HG03565 (cell line): ENCODE results near the gene ASB7.

Source experiments
- ATAC-seq: cut with Tn5 transposase; IDR thresholded peaks from one replicate; pipeline ENCODE4 v1.9.1; 2021; ENCODE audit warnings: mild to moderate bottlenecking, moderate library complexity; ENCODE audit not compliant: unreplicated experiment

The ASB7 gene

DNA sequence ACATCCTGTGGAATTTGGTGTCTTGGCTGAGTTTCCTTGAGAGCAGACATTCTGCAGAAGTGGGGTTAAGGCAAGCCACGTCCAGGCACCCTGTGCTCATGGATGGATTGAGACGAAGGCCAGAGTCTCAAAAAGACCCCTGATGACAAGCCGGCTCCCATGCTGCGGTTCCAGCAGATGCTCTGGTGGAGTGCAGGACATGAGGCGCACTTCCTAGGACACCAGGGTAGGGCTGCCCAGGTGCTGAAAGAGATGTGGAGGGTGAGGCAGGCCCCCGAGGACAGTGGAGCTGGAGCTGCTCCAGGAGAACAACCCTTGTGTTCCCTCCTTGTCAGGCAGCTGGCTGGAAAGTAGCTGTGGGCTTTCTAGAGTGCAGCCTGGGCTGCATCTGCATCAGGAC, 81.0 kb downstream of the ASB7 start:
- no peak for ATAC-seq

DNA sequence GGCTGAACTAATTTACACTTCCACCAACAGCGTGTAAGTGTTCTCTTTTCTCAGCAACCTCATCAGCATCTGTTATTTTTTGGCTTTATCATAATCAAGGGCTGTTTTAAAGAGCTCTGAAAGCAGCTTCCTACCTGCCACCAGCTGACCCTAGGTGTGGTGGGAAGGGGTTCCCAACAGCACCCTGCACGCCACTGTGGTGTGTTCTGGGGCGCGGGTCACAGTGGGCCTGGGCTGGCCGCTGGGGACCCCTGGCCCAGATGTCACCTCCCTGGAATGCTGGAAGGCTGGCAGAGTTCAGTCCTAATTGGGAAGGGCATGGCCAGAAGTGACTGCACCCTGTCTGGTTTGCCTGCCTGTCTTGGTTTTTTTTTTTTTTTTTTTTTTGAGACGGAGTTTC, 82.2 kb downstream of the ASB7 start:
- no peak for ATAC-seq

DNA sequence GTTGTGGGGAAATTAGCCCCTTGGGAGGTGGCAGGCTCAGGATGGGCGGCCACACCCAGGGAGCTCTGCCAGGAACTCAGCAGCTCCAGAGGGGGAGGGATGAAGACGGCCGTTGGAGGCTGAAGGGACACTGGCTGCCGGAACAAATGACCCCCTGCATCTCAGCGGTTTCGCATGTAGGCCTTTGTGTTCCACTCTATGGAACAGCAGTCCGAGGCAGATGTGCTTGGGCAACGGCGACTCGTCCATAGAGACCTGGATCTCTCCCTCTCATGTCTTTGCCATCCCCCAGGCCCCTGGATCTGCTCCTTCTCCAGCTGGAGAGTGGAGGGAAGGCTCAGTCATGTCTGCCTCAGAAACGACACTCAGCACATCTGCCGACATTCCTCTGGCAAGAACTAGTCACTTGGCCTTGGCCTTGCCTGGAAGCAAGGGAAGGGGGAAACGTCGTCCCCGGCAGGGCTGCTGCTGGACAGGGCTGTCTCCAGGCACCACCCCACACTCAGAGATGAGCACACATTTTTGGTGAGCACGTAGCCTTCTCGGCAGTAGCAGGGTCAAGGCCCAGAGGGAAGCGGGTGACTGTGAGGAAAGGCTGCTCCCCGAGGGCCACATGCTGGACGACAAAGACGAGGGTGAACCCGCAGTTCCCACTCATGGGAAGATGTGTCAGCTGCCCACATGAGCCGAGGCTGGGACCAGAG, 83.8 kb downstream of the ASB7 start:
- no peak for ATAC-seq

DNA sequence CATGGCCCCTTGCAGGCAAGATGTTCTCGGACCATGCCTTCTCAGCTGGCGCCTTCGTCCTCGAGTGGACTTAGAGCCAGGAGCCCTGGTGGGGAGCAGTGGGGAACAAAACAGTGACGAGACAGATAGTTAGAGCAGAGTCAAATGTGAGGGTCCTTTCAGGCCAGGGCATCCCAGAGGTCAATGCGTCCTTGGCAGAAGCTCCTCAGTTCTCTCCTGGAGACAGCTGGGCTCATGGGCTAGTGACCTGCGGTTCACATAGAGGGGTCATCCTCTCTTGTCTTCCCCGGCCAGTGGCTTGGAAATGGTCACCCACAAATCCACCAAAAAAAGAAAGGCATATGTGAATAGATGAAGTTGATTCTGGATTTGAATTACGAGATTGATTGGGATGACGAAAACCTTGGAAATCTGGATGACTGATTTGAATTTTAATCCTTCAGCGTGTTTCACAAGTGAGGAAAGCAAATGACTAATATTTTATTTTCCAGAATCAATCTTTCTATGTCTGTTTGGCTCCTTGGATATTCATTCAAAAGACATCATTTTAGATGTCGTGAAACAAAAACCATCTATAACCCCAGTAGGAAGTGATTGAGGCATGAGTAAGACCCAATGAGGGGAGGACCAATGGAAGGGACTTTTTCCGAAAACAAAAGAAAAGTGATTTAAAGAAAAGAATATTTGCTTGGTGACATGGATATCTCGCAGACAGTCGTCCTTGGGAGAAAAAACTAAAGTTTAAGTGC, 84.5 kb downstream of the ASB7 start:
- no peak for ATAC-seq

DNA sequence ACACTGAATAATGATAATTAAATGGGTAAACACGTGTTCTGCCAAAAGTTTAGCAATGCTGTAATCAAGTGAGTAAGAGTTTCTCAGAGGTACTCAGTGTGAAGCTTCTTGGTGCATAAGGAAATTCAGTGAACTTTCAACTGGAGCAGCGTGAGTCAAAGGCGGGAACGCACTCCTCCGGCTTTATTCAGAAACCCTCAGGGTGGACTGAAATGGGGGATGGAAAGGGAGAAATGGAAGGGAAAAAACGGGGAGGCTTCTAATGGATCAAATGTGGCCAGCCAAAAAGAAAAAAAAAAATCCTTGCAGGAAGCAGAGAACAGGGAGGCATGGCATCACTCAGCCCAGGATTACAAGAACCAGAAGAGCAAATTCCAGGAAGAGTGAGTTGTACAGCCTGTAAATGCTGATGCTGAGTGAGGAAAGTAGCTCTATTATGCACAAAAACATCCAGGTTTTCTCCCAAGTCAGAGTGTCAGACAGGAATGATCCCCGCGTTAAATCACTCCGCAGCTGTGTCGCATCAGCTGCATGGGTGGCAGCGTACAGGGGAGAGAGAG, 85.3 kb downstream of the ASB7 start:
- no peak for ATAC-seq

DNA sequence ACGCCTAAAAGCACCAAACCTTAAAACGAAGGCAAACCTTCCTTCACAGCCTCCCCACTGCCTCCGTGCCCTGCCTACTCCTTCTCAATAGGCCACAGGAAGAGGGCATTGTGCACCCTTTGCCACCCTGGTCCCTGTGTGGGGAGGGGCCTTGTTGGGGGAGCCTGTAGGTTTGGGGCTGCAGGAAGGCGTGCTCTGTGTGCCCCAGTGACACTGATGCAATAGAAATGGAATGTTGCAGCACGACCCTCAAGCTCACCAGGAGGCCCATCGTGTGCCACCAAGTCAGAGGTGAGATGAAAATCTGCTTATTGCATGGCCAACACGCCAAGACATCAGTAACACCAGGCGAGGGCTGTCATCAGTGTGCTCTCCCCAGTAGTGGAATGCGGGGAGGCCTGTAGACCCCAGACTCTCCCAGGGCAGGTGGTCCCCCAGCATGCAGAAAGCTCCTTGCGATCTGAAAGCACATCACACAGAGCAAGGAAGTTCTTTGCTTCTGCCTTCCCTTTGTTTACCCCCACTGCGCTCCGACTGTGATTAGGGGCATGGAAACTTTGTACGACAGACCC, 86.2 kb downstream of the ASB7 start:
- ATAC-seq = no peak

DNA sequence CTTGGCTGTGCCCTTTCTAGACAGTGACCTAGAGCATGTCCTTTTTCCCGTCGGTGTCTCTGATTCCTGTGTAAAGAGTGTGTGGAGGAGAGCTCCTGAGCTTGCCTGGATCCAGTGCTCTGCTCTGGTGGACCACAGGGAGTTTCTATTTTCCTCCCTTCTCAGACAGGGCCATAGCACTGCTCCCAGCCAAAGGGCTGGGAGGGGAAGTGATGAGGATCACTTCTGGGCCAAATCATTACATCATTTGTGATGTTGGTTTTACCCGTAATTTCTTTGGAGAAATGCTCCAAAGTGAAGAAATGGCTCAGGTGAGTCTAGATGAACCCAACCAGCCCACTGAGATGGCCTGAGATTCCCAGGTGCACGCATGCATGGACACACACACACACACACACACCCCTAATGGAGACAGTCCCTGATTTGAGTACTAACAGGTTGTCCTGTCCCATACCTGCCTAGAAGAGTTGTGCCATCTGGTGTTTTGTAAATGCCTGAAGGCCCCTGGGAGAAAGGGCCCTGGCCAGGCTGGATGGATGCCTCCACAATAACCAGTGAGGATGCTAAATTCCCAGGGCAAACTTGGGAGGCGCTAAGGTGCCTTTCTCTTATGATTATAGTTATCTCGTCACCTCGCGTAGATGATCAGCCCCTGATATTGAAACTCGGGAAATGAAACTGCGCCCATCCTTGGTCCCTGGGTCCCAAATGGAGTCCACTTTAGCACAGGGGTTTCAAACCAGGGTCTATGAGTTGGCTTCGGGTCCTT, 86.9 kb downstream of the ASB7 start:
- ATAC-seq = no peak

DNA sequence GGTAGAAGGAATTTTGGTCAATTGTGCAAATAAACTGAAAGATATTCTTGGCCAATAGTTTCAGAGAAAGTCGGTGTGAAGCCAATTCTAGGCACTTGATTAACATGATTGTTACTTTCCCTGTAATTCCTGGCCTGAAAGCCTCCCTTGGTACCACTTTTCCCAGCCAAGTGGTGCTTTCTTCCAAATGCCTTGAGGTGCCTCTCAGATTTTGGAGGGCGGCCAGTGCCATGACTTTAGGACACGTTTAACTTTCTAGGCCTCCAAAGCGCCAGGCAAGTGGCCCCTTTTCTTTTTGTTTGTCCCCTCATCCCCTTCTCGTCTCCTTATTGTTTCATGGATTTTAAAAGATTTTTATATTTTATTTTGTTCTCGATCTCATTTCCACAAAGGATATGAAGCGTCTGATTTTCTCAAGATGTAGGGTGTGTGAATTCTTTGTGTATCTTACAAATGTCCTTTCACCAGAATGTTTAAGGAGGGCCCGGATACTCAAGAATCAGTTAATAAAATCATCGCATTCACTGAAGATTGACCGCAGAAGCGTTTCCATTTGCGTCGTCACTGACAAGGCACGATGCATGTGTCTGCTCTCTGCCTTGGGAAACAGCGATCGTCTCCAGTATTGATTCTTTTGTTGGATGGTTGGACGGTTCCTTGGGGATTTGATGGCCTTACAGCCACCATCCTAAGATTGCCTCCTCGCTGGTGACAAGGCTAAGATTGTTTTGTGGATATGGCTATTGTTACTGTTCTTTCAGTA, 87.8 kb downstream of the ASB7 start:
- ATAC-seq = no peak

DNA sequence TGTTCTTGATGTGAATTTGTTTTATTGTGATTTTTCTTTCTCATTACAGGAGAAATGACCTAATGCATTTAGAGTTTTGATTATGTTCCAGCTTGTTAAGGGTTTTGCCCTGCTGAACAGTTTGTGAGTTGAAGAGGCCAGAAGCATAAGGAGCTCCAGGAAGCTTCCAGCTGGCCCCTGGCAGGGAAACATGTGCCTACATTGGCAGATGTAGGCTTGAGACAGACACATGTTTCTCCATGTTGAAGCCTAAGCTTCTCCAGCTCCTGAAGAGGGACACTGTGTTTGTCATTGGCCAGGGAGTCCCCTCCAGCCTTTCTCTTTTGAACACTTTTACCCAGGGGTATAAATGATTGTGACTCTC, 88.4 kb downstream of the ASB7 start:
- no peak for ATAC-seq

DNA sequence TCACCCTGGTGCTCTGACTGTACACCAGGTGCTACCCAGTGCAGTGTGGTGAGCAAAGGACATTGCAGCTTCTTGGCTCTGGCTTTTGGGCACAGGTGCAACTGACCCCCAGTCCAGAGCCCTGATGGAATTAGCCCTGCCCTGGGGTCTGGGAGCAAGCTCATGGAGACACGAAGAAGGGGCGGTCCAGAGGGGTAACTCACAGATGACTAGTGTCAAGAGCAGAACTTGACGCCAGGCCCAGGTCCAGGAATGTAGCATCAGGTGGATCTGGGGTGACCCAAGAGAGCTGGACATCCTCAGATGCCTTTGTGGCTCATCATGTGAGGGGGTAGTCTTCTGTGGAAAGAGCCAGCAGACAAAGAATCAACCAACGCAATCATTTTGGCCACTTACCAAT, 88.9 kb downstream of the ASB7 start:
- ATAC-seq = no peak

DNA sequence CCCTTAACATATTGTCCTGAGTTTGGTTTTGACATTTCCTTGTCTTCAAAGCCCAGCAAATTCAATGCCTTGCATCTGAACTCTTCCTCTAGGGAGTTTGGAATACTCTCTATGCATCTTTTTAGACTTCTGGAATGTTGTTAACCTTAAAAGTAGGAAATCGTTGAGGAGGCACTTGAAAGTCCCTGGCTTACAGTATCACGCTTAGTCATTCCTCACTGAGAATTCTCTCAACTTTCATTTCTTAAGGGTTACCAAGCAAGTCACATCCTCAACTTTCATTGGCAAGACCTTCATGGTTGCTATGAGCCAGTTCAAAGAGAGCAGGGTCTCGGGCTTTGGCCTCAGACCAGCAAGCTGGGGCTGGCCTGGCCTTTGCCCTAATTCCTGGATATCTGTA, 89.9 kb downstream of the ASB7 start:
- ATAC-seq = no peak

DNA sequence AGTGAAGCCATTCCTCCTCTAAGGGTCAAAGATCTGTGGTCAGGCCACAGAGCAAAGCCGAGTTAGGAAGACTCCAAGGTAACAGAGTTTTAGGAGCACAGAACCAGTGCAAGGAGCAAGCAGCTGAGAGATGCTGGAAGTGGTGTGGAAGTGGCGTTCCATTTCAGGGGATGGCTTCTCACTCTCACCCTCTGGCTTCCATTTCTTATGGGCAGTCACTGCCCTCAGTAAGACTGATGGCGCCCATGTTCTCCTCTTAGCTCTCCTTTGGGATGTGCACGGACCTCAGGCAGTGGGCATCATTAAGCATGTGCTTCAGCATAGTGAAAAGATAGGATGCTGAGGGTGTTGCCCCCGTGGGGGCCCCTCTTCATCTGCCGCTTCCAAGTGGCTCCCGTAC, 90.3 kb downstream of the ASB7 start:
- no peak for ATAC-seq

DNA sequence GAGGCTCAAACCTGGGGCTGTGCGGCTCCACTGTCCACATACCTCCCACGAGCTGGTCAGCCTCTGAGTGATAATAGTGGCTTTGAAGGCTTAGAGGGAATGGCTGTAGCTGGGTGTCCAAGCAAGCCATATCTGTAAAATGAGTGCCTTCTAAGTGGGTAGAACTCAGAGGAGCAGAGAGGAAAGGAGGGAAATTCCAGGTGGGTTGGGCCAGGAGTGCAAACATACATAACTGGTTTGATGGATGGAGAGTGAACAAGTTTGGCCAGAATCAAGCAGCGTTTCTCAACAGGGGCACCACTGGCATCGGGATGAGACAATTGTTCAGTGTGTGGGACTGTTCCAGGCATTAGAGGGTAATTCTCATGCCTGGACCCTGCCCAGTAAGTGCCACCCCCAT, 91.1 kb downstream of the ASB7 start:
- ATAC-seq = no peak

DNA sequence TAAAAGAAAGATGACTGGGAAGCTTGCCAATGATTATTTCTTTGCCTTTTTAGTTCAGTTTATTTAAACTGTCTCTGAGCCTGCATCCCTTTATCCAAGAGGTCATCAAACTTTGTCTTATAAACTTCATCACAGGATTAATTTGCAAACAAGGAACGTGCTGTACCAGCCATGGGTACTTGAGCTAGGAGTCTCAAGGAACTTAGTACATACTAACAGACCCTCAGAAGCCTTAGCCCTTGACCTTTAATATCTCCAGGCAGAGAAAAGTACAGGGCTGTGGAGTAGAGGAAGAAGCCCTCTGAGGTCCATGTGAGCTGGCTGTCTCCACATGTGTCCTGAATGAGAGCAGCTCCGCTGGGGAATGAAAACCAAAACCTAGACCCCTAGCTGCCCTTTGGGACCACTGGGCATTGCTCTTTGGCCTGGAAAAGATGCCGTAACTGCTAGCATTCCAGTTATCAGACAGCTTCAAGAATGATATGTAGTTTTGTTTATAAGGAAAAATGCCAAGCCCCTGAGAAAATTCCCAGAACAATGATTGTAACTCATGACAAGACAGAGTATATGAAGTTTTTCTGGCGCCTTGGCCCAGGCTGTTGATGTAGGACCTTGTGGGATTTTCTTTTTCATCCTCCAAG, 92.1 kb downstream of the ASB7 start:
- no peak for ATAC-seq

DNA sequence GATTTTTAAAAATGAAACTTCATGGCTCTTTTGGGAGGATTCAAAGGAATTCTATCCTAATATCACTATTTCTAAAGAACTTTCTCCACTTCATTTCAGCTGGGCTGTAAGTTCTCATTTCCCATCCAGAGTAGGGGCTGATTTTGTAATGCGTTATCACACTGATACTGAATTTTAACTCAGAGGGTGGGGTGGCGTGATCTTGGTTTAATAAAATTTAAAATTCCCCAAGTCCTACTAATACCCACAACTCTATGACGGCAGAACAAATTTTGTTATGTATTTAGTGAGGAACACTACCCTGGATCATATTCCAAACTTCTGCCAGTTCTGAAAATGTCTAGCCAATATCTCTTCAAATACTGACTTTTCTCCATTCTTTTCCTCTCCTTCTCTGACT, 92.7 kb downstream of the ASB7 start:
- ATAC-seq = no peak

DNA sequence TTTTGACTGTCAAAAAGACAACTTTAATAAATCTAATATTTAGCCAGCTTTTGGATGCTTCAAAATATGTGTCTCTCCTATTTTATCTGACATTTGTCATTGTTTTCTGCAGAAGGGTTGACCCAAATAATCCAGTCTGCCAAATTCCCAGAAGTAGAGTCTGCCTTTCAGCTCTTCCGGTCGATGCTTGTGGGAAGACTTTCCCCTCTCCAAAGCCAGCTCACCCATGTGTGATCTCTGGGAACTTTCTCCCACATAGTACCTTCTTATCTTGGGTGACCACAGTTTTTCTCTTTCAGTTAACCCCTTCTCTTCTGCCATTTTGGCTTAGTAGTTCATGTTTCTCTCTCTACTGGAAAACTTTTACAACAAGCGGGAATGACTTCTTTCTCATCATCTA, 94.1 kb downstream of the ASB7 start:
- no peak for ATAC-seq
